ENCODE results near the gene GSTM1.

DNA sequence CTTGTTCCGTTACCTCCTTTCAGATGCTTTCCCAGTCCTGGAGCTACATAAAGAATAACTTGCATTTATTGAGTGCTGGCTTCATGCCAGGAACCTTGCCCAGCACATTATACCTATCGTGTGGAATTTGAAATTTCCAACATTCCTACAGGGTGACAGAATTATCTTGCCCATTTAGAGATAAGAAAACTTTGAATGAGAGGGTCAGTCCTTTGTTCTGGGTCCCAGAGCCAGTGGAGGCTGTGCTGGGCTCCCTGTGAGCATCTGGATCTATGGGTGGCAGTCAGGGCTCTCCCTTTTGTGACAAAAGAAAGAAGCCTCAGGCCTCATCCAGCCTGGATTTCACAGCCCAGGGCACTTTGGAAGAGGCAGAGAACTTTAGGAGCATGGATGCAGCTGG is 28.5 kb upstream of the GSTM1 start:
- TF ChIP-seq, protein P1, sequence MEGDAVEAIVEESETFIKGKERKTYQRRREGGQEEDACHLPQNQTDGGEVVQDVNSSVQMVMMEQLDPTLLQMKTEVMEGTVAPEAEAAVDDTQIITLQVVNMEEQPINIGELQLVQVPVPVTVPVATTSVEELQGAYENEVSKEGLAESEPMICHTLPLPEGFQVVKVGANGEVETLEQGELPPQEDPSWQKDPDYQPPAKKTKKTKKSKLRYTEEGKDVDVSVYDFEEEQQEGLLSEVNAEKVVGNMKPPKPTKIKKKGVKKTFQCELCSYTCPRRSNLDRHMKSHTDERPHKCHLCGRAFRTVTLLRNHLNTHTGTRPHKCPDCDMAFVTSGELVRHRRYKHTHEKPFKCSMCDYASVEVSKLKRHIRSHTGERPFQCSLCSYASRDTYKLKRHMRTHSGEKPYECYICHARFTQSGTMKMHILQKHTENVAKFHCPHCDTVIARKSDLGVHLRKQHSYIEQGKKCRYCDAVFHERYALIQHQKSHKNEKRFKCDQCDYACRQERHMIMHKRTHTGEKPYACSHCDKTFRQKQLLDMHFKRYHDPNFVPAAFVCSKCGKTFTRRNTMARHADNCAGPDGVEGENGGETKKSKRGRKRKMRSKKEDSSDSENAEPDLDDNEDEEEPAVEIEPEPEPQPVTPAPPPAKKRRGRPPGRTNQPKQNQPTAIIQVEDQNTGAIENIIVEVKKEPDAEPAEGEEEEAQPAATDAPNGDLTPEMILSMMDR (IDR thresholded peaks at IDR 0.05; ENCODE audit: low read depth, low read length): no peak
- no peak for TF ChIP-seq EZH2phosphoT487 (IDR thresholded peaks at IDR 0.05; ENCODE audit: low read depth)

Data from OCI-LY3 (cell line).